LNCaP clone FGC (cell line): ENCODE data around the gene FBXO10.

Experiments used
- DNase-seq: peaks from one replicate; pipeline ENCODE4 v3.0.0-alpha.2; 2011; ENCODE audit warnings: low read depth
- H3K4me3 ChIP-seq: 2 replicates; pipeline ENCODE4 v1.5.1; 2011; ENCODE audit warnings: mild to moderate bottlenecking, low read depth, low read length, control low read depth
- CTCF ChIP-seq: IDR thresholded peaks from 2 replicates; pipeline ENCODE4 v1.5.1; 2012; ENCODE audit warnings: mild to moderate bottlenecking; ENCODE audit not compliant: control insufficient read depth, insufficient read depth; ENCODE audit errors: extremely low read depth

The FBXO10 gene, protein sequence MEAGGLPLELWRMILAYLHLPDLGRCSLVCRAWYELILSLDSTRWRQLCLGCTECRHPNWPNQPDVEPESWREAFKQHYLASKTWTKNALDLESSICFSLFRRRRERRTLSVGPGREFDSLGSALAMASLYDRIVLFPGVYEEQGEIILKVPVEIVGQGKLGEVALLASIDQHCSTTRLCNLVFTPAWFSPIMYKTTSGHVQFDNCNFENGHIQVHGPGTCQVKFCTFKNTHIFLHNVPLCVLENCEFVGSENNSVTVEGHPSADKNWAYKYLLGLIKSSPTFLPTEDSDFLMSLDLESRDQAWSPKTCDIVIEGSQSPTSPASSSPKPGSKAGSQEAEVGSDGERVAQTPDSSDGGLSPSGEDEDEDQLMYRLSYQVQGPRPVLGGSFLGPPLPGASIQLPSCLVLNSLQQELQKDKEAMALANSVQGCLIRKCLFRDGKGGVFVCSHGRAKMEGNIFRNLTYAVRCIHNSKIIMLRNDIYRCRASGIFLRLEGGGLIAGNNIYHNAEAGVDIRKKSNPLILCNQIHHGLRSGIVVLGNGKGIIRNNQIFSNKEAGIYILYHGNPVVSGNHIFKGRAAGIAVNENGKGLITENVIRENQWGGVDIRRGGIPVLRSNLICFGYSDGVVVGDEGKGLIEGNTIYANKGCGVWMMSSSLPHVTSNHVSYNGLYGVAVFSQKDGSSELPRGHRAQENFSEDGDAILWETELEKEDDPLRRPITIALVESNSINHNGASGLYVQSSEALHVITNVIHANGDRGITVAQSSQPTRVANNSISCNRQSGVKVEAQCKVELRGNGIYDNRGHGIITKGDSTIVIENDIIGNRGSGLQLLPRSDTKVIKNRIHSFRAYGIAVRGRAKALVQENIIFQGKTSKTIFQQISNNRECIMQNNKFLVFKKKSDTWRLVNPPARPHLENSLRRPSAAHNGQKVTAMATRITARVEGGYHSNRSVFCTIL

GRCh38 chr9:37575921-37576721 is at the start of gene FBXO10:
FBXO10 (minus strand) TSS chr9:37576380; CDS start chr9:37541768, 34,612 bp downstream.
- no peak for TF ChIP-seq CTCF
- peak within 1 kb of the TSS; percentile 79 for H3K4me3 ChIP-seq
- DNase-seq = no peak

DNA sequence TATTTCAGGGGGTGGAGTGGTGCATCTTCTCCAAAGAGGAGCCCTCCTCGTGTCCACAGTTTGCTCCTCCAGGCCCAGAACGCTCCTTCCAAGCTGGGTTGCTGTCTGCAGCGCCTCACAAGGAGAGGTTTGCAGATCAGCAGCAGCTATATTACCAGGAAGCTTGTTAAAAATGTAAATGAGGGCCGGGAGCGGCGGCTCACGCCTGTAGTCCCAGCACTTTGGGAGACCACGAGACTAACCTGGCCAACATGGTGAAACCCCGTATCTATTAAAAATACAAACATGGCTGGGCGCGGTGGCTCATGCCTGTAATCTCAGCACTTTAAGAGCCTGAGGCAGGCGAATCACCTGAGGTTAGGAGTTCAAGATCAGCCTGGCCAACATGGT is 49.6 kb upstream of the FBXO10 start:
- TF ChIP-seq CTCF = no peak
- H3K4me3 ChIP-seq = no peak overlapping the region
- DNase-seq = no peak

GRCh38 chr9:37625036-37625757 is 49.0 kb upstream of the FBXO10 start:
- no peak for DNase-seq
- H3K4me3 ChIP-seq = no peak overlapping the region
- no peak for TF ChIP-seq CTCF

GRCh38 chr9:37624073-37624472 is 47.9 kb upstream of the FBXO10 start:
- TF ChIP-seq CTCF = no peak
- DNase-seq = no peak

GRCh38 chr9:37623267-37623666 is 47.1 kb upstream of the FBXO10 start:
- DNase-seq = no peak
- no peak overlapping the region for H3K4me3 ChIP-seq
- no peak for TF ChIP-seq CTCF

More at GRCh38 chr9:37624073-37624472, 47.9 kb upstream of the FBXO10 start:
- H3K4me3 ChIP-seq = no peak overlapping the region

GRCh38 chr9:37622462-37622861 is 46.3 kb upstream of the FBXO10 start:
- no peak for TF ChIP-seq CTCF
- no peak overlapping the region for H3K4me3 ChIP-seq
- DNase-seq = no peak
